Lower leg skin (tissue), 4 donors: ENCODE results near the gene GPR39. TPM values are rescaled to one million over a fixed set of nuclear protein-coding genes. Genes with fewer than 3 reads are reported as not detected.

Source experiments
- DNase-seq, 2 donors: peaks; one replicate each; pipeline ENCODE4 v3.0.0-alpha.2; 2019; ENCODE audit warnings: low spot score in 2 of 2
- H3K4me3 ChIP-seq: fragments of 200-600 bp; sonication (generic); 2 replicates; pipeline ENCODE4 v1.5.1; 2017; ENCODE audit warnings: mild to moderate bottlenecking, low read depth; ENCODE audit not compliant: poor library complexity, severe bottlenecking
- POLR2A ChIP-seq, 2 donors: fragments of 450-650 bp; IDR thresholded peaks; one replicate each; pipeline ENCODE4 v1.6.1; 2016 to 2017; ENCODE audit warnings: antibody characterized with exemption in 2 of 2, mild to moderate bottlenecking in 1 of 2, moderate library complexity in 1 of 2
- WGBS, 2 donors: methylation state at CpG; one replicate each; pipeline ENCODE4 v1.1.5; 2018; 5-methylcytosine and 5-hydroxymethylcytosine counted together
- intact Hi-C: fragments of 100-400 bp; cut with DNase I; formaldehyde crosslinking; loops from one replicate; pipeline ENCODE4 v1.15.0; 2023; ENCODE audit warnings: low total_unique reads
- total RNA-seq, 4 donors: library from RNA; depleted of rRNA; stranded (reverse); fragments of >200 nt; gene quantifications; one replicate each; pipeline ENCODE4 v1.1.0, GENCODE V29; 2016
- TF ChIP-seq, protein P1 (sequence below), 3 donors: fragments of 450-650 bp; IDR thresholded peaks; one replicate each; pipeline ENCODE4 v1.5.1; 2016; ENCODE audit warnings: antibody characterized with exemption in 3 of 3, mild to moderate bottlenecking in 3 of 3, moderate library complexity in 2 of 3

The GPR39 gene
- total RNA-seq, 4 donors from 2014 or later = 0.30 to 2.8 (median 2.0) TPM

DNA sequence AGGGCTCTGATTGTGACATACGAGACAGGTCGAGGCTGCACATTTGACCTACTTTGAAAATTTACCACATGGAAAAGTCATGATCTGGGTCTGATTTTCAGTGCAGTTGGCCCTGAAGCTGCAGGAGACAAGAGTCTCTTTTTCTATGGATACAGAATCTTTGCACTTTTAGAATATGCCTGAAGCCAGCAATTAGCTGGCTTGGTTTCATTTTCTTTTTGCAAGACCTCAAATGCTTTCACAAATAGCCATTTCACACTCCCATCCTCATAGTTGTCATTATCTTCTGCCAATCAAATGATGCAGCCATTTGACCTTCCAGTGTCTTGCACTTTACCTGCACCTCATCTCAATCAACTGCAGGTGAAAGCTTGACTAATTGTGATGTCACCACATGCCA is 59.0 kb downstream of the GPR39 start:
- TF ChIP-seq, protein P1, sequence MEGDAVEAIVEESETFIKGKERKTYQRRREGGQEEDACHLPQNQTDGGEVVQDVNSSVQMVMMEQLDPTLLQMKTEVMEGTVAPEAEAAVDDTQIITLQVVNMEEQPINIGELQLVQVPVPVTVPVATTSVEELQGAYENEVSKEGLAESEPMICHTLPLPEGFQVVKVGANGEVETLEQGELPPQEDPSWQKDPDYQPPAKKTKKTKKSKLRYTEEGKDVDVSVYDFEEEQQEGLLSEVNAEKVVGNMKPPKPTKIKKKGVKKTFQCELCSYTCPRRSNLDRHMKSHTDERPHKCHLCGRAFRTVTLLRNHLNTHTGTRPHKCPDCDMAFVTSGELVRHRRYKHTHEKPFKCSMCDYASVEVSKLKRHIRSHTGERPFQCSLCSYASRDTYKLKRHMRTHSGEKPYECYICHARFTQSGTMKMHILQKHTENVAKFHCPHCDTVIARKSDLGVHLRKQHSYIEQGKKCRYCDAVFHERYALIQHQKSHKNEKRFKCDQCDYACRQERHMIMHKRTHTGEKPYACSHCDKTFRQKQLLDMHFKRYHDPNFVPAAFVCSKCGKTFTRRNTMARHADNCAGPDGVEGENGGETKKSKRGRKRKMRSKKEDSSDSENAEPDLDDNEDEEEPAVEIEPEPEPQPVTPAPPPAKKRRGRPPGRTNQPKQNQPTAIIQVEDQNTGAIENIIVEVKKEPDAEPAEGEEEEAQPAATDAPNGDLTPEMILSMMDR (IDR thresholded peaks at IDR 0.05) = no peak
- no peak for TF ChIP-seq POLR2A (IDR thresholded peaks at IDR 0.05)
- DNase-seq = no peak
- WGBS, 2 donors = 71 to 90% methylated on average over 2 of the region's 2 CpGs

DNA sequence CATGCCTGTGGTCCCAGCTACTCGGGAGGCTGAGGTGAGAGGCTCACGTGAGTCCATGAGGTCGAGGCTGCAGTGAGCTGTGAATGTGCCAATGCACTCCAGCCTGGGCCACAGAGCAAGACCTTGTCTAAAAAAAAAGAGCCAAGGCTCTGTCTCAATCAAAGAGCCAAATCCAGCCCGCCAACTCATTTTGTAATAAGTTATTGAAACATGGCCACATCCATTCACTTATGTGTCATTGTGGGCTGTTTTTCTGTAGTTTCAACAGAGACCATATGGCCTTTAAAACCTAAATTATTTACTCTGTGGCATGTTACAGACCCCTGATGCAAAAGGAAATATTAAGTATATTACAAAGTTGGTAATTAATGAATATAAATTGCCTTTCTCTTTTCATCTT is 60.8 kb downstream of the GPR39 start:
- 73 to 79% methylated on average over 4 of the region's 4 CpGs for WGBS, 2 donors
- no peak overlapping the region for H3K4me3 ChIP-seq
- intact Hi-C loops = no loop called here
- DNase-seq = peak in 1 of 2 donors; percentile 24
- TF ChIP-seq POLR2A (IDR thresholded peaks at IDR 0.05) = no peak
- TF ChIP-seq, protein P1 (IDR thresholded peaks at IDR 0.05) = no peak

More for the DNA sequence above, 59.0 kb downstream of the GPR39 start:
- intact Hi-C loops = no loop called here
- no peak overlapping the region for H3K4me3 ChIP-seq

DNA sequence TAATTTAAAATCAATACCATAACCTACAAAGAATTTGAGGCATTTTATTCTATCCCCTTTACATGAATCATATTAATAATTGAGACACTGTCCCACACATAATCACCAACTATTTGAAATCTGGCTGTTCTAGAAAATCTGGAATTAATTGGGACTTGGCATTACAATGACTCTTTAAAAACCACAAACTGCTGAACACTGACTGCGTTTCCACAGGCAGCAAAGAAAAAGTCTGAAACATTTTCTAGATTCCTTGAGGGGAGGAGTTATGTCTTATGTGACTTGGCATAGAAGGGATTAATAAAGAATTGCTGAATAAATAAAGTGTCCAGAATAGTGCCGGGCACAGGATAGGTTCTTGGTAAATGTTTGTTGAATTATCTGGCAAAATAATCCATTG is 61.4 kb downstream of the GPR39 start:
- intact Hi-C loops = no loop called here
- H3K4me3 ChIP-seq = no peak overlapping the region
- TF ChIP-seq POLR2A (IDR thresholded peaks at IDR 0.05) = no peak
- TF ChIP-seq, protein P1 (IDR thresholded peaks at IDR 0.05) = no peak
- no peak for DNase-seq
- 32 to 44% methylated on average over 2 of the region's 2 CpGs for WGBS, 2 donors

DNA sequence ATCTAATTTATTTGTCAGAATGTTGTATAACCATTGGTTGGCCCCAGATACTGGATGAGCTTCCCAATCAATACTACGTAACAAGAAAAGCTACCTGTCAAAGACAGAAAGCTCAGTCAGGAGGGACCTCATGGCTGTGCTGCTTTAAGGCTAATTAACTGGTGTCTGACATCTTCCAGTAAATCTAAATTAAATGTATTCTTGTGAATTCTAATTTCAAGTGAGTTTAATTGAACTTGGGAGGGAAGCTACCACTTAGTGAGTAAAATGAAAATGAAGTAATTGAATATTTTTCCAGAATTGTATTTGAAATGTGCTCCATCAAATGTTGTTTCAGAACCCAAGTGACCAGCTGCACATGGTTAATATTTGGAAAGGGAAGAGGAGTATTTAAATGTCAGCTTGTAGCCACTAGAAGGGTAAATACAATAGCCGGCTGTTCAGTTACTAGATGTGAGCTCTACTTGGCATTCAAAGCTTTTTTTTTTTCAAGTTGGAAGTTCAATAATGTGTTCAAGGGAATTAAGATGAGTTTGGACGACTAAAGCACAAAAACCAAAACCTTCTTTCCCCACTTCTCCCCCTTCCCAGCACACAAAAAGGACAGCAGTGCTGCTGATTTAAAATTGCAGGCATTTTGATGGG is 62.0 kb downstream of the GPR39 start:
- 43 to 64% methylated on average over 3 of the region's 3 CpGs for WGBS, 2 donors
- DNase-seq = no peak
- TF ChIP-seq, protein P1 (IDR thresholded peaks at IDR 0.05) = no peak
- no peak for TF ChIP-seq POLR2A (IDR thresholded peaks at IDR 0.05)
- intact Hi-C loops = no loop called here
- H3K4me3 ChIP-seq = no peak overlapping the region

DNA sequence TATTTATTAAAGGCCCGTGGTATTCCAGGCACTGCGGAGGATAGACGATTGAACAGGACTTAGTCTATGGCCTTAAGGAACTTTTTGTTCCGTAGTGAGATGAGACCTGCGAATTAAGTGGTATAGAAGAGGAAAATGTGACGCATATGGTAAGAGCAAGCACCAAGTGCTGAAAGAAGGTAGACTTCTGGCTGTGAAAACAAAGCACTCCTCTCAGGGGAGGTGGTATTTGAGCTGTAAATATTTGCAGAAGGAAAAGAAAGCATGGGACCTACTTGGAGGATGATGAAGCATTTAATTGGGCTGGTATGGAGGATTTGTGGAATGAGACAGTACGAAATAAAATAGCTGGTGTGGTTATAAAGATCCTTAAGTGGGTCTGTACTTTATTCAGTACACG is 62.5 kb downstream of the GPR39 start:
- H3K4me3 ChIP-seq = no peak overlapping the region
- intact Hi-C loops = no loop called here
- WGBS, 2 donors = 77 to 79% methylated on average over 8 of the region's 8 CpGs
- TF ChIP-seq POLR2A (IDR thresholded peaks at IDR 0.05) = no peak
- TF ChIP-seq, protein P1 (IDR thresholded peaks at IDR 0.05) = no peak
- no peak for DNase-seq

DNA sequence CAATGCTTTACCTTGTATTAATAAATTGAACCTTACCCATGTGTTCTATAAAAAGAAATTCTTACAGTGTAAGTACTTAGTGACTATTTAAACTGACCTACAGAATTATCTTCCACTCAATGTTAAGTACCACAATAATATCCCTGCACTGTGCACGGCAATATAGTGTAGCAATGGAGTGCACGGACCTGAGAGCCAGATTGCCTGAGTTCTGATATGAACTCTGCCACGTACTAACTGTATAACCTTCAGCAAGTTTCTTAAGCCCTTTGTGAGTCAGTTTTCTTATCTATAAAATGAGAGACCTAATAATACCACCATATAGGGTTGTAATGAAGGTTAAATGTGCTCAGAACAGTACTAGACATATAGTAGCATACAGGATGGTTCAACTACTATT is 66.2 kb downstream of the GPR39 start:
- no peak for DNase-seq
- TF ChIP-seq POLR2A (IDR thresholded peaks at IDR 0.05) = no peak
- H3K4me3 ChIP-seq = no peak overlapping the region
- intact Hi-C loops = no loop called here
- WGBS, 2 donors = 92 to 93% methylated on average over 3 of the region's 3 CpGs
